T-helper 1 cell (primary cell): ENCODE results near the gene CXCL12.

Experiments
- DNase-seq, 5 donors: peaks; one replicate each; pipeline ENCODE4 v3.0.0-alpha.2; 2012 to 2020

Gene CXCL12

GRCh38 chr10:44399659-44400451 is 15.0 kb upstream of the CXCL12 start:
- DNase-seq = no peak

- no peak for DNase-seq
These were observed 14.1 kb upstream of the CXCL12 start for GRCh38 chr10:44398747-44399658.

- no peak for DNase-seq
These were observed 13.4 kb upstream of the CXCL12 start for GRCh38 chr10:44398271-44398670.

GRCh38 chr10:44397476-44398225 is 12.8 kb upstream of the CXCL12 start:
- DNase-seq = no peak

- no peak for DNase-seq
These were observed 11.8 kb upstream of the CXCL12 start for GRCh38 chr10:44396671-44397191.

GRCh38 chr10:44395902-44396670 is 11.2 kb upstream of the CXCL12 start:
- DNase-seq = no peak

GRCh38 chr10:44395396-44395795 is 10.5 kb upstream of the CXCL12 start:
- DNase-seq = no peak

- no peak for DNase-seq
These were observed 9.9 kb upstream of the CXCL12 start for GRCh38 chr10:44394696-44395381.

GRCh38 chr10:44393834-44394547 is 9.1 kb upstream of the CXCL12 start:
- no peak for DNase-seq

- DNase-seq = no peak
These were observed 8.2 kb upstream of the CXCL12 start for GRCh38 chr10:44393051-44393630.

GRCh38 chr10:44392420-44392819 is 7.5 kb upstream of the CXCL12 start:
- no peak for DNase-seq

- DNase-seq = no peak
These were observed 7.1 kb upstream of the CXCL12 start for GRCh38 chr10:44391981-44392380.

GRCh38 chr10:44390585-44391072 is 5.7 kb upstream of the CXCL12 start:
- DNase-seq = no peak

GRCh38 chr10:44389556-44389955 is 4.7 kb upstream of the CXCL12 start:
- DNase-seq = no peak

- DNase-seq = no peak
These were observed 4.3 kb upstream of the CXCL12 start for GRCh38 chr10:44389150-44389549.

- DNase-seq = no peak
These were observed 3.7 kb upstream of the CXCL12 start for GRCh38 chr10:44388641-44389040.

- DNase-seq = no peak
These were observed 3.0 kb upstream of the CXCL12 start for GRCh38 chr10:44387853-44388251.

GRCh38 chr10:44386546-44387052 is 1.7 kb upstream of the CXCL12 start:
- peak in 1 of 5 donors; percentile 14 for DNase-seq

- DNase-seq = no peak
These were observed 972 bp upstream of the CXCL12 start for GRCh38 chr10:44385696-44386441.
